Activated naive CD4-positive, alpha-beta T cell treated with anti-CD3 and anti-CD28 coated beads for 36 hours (primary cell): ENCODE measurements around the gene ALDH4A1. TPM values are rescaled to one million over a fixed set of nuclear protein-coding genes. Genes with fewer than 3 reads are reported as not detected.
"Not testable (repeated sequence)": the region's sequence is repeated elsewhere in the genome, so short reads cannot be mapped to it uniquely, and the experiment has no call there.

Source experiments
- CTCF ChIA-PET: fragments of 350-600 bp; sonication (Branson Sonifier 250); formaldehyde crosslinking; loops from one replicate; lab custom pipeline; 2021; ENCODE audit warnings: antibody characterized with exemption; lab: Charles Lee
- DNase-seq: peaks from one replicate; pipeline ENCODE4 v3.0.0-alpha.2; 2020
- H3K27ac Mint-ChIP-seq: one replicate; pipeline ENCODE4 v1.8.0; 2021; ENCODE audit warnings: mild to moderate bottlenecking, mixed read lengths
- H3K27me3 Mint-ChIP-seq: one replicate; pipeline ENCODE4 v1.8.0; 2021; ENCODE audit warnings: low read depth, mixed read lengths
- H3K36me3 Mint-ChIP-seq: one replicate; pipeline ENCODE4 v1.8.0; 2021; ENCODE audit warnings: low read depth, mixed read lengths
- H3K4me1 Mint-ChIP-seq: one replicate; pipeline ENCODE4 v1.8.0; 2021; ENCODE audit warnings: low read depth, mixed read lengths
- H3K4me3 Mint-ChIP-seq: one replicate; pipeline ENCODE4 v1.8.0; 2021; ENCODE audit warnings: mild to moderate bottlenecking, moderate library complexity, mixed read lengths
- H3K9me3 Mint-ChIP-seq: one replicate; pipeline ENCODE4 v1.8.0; 2021; ENCODE audit warnings: mixed read lengths
- intact Hi-C: fragments of 100-400 bp; cut with micrococcal nuclease; formaldehyde crosslinking; loops from one replicate; pipeline ENCODE4 v1.15.1; 2023
- total RNA-seq, 2 experiments: library from RNA; stranded (reverse); gene quantifications; one replicate each; pipeline ENCODE4 v1.2.3, GENCODE V29; 2021

The ALDH4A1 gene
- total RNA-seq, 2 experiments from 2014 or later = 11.6 to 12.5 TPM

DNA sequence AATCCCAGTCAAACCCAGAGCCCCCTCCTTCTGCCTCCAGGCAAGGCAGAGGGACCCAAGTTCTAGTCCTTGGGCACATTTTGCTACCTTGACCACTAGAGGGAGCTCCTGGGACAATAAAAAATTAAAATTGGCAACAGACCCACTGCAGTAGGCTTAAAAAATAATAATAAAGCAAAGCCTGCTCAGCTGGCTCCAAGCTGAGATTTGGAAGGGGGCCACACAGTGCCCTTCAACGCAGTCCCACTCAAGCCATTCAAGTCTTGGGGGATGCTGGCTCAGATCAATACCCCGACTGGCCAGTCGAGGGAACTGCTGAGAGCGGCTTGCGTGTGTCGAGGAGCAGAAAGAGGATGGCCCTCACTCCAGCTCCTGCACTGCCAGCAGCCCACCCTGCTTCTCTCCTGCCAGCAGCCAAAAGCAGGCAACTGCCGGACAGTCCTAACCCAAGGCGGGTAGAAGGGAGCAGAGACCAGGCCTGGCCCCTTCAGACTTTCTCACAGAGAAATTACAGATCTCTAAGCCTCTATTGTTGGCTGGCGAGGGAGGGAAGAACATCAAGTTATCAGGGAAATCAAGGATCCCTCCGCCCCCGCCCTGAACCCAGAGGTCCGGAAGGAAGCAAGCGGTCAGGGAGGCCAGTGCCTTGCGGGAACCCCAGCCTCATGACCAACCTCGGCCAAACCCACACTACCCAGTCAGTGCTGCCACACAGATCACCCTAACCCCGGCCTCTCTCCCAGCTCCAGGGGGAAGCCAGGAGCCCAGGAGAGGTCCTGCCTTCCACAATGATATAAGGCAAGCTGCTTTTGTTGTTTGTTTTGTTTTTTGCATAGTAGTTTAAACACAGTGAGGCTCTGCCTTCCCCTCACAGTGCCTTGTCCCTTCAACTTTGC lies 4.9 kb upstream of the ALDH4A1 start:
- intact Hi-C loops = loop anchor here (1.0 to 10.0 kb wide), 7 partner anchors 44 to 748 kb away; no protein-coding TSS in a partner anchor
- DNase-seq = peak; percentile 76
- Mint-ChIP-seq H3K27me3 (no peaks in the 10 kb centered on the region), H3K27ac (no peak overlapping the region), H3K36me3 (peaks cover 34% of the 10 kb centered on the region), H3K9me3 (peaks cover 13% of the 10 kb centered on the region), H3K4me1 (peaks cover 24% of the 10 kb centered on the region), H3K4me3 (no peak overlapping the region)
- CTCF ChIA-PET = interaction anchor here (0.6 to 3.9 kb wide), 33 partner anchors 9 to 496 kb away, joined by 3 to 28 read pairs (median 4); partner anchors contain the start of genes EMC1, IFFO2 and MRTO4

- CTCF ChIA-PET = interaction anchor here (0.6 to 1.7 kb wide), 10 partner anchors 9 to 185 kb away, joined by 3 to 16 read pairs (median 4); no protein-coding TSS in a partner anchor
- Mint-ChIP-seq H3K36me3 (peaks cover 6% of the 10 kb centered on the region), H3K4me3 (peak overlapping the region; percentile 91), H3K27ac (no peak overlapping the region), H3K9me3 (no peaks in the 10 kb centered on the region), H3K4me1 (peaks cover 30% of the 10 kb centered on the region), H3K27me3 (no peaks in the 10 kb centered on the region)
- DNase-seq = no peak
- intact Hi-C loops = loop anchor here (2.0 to 10.0 kb wide), 4 partner anchors 23 to 751 kb away; no protein-coding TSS in a partner anchor
These were observed 969 bp upstream of the ALDH4A1 start for GRCh38 chr1:18903291-18903756.

DNA sequence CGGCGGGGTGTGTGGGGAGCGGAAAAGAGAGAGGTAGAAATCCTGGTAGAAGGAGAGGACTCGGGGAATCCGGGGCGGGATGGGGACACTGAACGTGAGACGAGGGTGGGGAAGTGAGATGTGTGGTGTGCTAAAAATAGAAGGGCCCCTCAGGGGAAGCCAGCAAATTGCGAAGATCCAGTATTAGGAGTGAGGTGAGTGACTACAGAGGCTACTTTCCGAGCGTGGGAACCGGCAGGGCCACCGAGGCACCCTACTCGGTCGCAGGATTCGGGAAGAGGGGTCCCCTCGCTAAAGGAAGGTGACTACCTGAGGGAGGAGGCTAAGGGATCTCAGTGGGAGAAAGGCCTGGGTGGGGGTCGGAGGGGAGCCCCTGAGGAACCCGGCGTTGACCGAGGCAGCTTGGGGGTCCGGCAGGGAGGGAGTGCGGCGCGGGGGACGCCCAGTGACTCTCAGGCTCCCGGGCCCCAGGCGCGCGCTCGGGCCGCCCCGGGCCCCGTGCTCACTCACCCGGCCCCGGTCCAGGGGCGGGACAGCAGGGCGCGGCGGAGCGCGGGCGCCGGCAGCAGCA lies 318 bp downstream of the ALDH4A1 start:
- Mint-ChIP-seq H3K36me3 (no peaks in the 10 kb centered on the region), H3K27ac (peak overlapping the region; percentile 80), H3K9me3 (no peaks in the 10 kb centered on the region), H3K27me3 (no peaks in the 10 kb centered on the region), H3K4me1 (peaks cover 29% of the 10 kb centered on the region), H3K4me3 (peak overlapping the region; percentile 91)
- peak; percentile 33 for DNase-seq
- intact Hi-C loops = loop anchor here (2.0 to 10.0 kb wide), 4 partner anchors 25 to 753 kb away; no protein-coding TSS in a partner anchor
- CTCF ChIA-PET = interaction anchor here (0.9 to 1.7 kb wide), 6 partner anchors 9 to 186 kb away, joined by 3 to 16 read pairs (median 3); no protein-coding TSS in a partner anchor

DNA sequence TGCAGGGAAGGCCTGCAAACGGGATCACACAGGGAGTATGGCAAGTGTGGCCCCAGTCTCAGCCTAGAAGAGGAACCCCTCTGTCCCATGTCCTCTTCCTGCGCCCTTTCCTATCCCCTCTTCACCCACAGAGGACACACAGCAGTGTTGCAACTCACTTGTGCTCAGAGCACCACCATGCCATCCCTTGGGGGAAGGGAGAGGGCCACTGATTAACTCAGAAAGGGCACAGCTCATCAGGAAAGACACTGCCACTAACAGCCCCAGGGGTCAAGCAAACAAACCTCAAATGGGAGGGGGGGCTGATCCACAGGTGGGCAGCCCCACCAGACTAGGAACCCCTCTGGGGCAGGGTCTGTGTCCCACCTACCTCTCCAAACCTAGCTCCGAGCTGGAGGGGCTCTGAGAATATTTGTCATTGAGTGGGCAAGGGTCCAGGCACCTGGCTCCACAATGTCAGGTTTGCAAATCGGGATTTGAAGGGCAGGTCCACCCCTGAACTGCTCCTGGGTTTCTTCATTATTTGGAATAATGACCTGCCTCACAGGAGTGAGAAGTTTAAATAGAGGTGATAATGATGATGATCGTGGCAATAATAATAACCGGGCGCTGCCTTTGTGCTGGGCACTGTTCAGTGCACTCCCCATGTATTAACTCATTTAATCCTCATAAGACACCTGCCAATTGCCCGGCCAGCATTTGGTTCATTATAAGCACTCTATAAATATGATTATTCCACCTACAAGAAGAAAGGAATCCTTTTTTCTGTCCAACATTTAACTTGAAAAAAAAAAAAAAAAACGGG lies 1.0 kb downstream of the ALDH4A1 start:
- peak overlapping the region; percentile 80 for H3K27ac Mint-ChIP-seq
- H3K4me1 Mint-ChIP-seq = peaks cover 29% of the 10 kb centered on the region
- CTCF ChIA-PET = interaction anchor here (0.9 to 1.0 kb wide), 2 partner anchors 173 to 212 kb away, joined by 3 read pairs; no protein-coding TSS in a partner anchor
- DNase-seq = no peak
- H3K36me3 Mint-ChIP-seq = no peaks in the 10 kb centered on the region
- peak overlapping the region; percentile 91 for H3K4me3 Mint-ChIP-seq
- no peaks in the 10 kb centered on the region for H3K27me3 Mint-ChIP-seq
- H3K9me3 Mint-ChIP-seq = no peaks in the 10 kb centered on the region
- intact Hi-C loops = loop anchor here (10.0 kb wide), 1 partner anchor 753 kb away; no protein-coding TSS in a partner anchor

- Mint-ChIP-seq H3K4me1 (peaks cover 29% of the 10 kb centered on the region), H3K9me3 (no peaks in the 10 kb centered on the region), H3K27ac (peak overlapping the region; percentile 77), H3K27me3 (no peaks in the 10 kb centered on the region), H3K36me3 (no peaks in the 10 kb centered on the region), H3K4me3 (peak overlapping the region; percentile 36)
- CTCF ChIA-PET = interaction anchor here (1.0 to 1.6 kb wide), 3 partner anchors 8 to 213 kb away, joined by 3 to 5 read pairs (median 3); no protein-coding TSS in a partner anchor
- intact Hi-C loops = loop anchor here (10.0 kb wide), 1 partner anchor 754 kb away; no protein-coding TSS in a partner anchor
- peak; percentile 76 for DNase-seq
These were observed 2.0 kb downstream of the ALDH4A1 start for GRCh38 chr1:18900303-18900841.

DNA sequence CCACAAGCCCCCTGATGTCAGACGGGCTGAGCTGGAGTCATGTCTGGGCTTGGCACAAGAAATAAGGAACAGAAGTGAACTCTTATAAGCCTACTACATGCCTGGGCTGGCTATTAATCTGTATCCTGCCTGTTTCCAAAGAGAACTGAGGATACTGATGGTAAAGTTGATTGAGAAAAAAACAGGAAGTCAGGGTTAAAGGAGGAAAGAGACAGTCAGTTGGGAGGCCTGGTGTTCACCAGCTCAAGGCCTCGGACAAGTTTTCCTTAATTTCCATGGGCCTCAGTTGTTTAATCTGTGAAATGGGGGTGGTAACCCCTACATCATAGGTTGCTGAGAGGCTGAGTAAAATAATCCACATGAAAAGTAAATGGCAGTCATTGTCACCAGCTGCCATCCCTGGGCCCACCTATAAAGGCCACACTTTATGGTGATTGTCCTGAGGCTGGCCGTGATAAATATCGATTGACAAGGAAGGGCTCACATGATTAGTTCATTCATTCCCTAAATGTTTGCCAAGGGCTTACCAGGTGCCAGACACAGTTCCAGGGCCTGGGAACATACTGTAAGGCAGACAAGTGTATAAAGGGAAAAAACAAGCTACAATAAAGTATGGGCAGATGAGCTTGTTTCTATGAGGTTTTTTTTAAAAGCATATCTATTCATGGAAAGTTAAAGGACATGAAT lies 2.8 kb downstream of the ALDH4A1 start:
- Mint-ChIP-seq H3K9me3 (no peaks in the 10 kb centered on the region), H3K27me3 (no peaks in the 10 kb centered on the region), H3K27ac (no peak overlapping the region), H3K4me1 (peaks cover 29% of the 10 kb centered on the region), H3K36me3 (no peaks in the 10 kb centered on the region), H3K4me3 (no peak overlapping the region)
- DNase-seq = no peak
- intact Hi-C loops = loop anchor here (10.0 kb wide), 1 partner anchor 755 kb away; no protein-coding TSS in a partner anchor
- CTCF ChIA-PET = interaction anchor here (0.7 to 1.6 kb wide), 4 partner anchors 9 to 16 kb away, joined by 3 to 5 read pairs (median 4); no protein-coding TSS in a partner anchor

DNA sequence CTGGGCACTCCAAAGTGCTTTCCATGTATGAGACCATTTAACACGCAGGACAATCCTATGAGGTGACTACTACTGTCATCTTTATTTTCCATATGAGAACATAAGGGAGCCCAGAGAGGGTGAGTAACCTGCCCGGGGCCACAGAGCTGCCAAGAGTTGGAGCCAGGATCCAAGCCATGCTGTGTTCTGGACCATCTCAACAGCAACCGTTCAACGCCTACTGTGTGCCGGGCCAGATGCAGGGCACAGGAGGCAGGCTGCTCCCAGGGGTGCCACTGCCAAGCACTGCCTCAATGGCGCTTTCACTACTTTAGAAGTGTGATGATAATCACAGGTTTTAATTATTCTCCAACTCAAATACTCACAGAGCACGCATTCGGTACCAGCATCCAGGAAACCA lies 3.8 kb downstream of the ALDH4A1 start:
- Mint-ChIP-seq H3K27me3 (no peaks in the 10 kb centered on the region), H3K4me1 (peaks cover 27% of the 10 kb centered on the region), H3K36me3 (no peaks in the 10 kb centered on the region), H3K4me3 (no peak overlapping the region), H3K27ac (no peak overlapping the region), H3K9me3 (no peaks in the 10 kb centered on the region)
- CTCF ChIA-PET = interaction anchor here (0.6 to 1.0 kb wide), 2 partner anchors 15 to 368 kb away, joined by 3 to 4 read pairs; no protein-coding TSS in a partner anchor
- no peak for DNase-seq
- intact Hi-C loops = no loop called here

- H3K4me3 Mint-ChIP-seq = no peak overlapping the region
- H3K27me3 Mint-ChIP-seq = no peaks in the 10 kb centered on the region
- no peaks in the 10 kb centered on the region for H3K9me3 Mint-ChIP-seq
- no peak for DNase-seq
- H3K27ac Mint-ChIP-seq = no peak overlapping the region
- H3K4me1 Mint-ChIP-seq = peaks cover 7% of the 10 kb centered on the region
- CTCF ChIA-PET = no interaction called here
- intact Hi-C loops = no loop called here
- H3K36me3 Mint-ChIP-seq = no peaks in the 10 kb centered on the region
These were observed 7.0 kb downstream of the ALDH4A1 start for GRCh38 chr1:18895317-18895716.

DNA sequence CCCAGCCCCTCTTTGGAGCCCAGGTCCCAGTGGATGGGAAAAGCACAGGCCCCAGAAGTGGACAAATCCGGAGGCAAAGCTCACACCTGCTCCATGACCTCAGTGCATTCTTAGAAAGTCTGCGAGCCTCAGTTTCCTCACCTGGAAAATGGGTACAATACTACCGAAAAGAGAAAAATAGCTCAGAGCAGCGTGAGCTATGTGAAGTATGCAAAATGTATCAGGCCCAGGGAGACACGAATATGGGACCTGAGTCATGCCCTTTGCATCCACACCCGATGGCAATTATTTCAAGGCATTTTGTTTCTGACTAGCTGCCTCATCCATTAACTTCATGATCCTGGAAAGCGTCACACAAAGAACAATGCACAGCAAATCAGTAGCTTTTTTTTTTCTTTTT lies 9.2 kb downstream of the ALDH4A1 start:
- H3K27me3 Mint-ChIP-seq = no peaks in the 10 kb centered on the region
- no peak for DNase-seq
- no peaks in the 10 kb centered on the region for H3K36me3 Mint-ChIP-seq
- H3K4me3 Mint-ChIP-seq = no peak overlapping the region
- H3K9me3 Mint-ChIP-seq = no peaks in the 10 kb centered on the region
- CTCF ChIA-PET = interaction anchor here (0.6 to 4.3 kb wide), 5 partner anchors 9 to 70 kb away, joined by 3 to 23 read pairs (median 6); partner anchors contain the start of gene ALDH4A1
- no peak overlapping the region for H3K27ac Mint-ChIP-seq
- no peaks in the 10 kb centered on the region for H3K4me1 Mint-ChIP-seq
- intact Hi-C loops = no loop called here

GRCh38 chr1:18891858-18892257 lies 10.5 kb downstream of the ALDH4A1 start:
- H3K9me3 Mint-ChIP-seq, H3K4me3 Mint-ChIP-seq, intact Hi-C loops, H3K27ac Mint-ChIP-seq, H3K36me3 Mint-ChIP-seq, H3K27me3 Mint-ChIP-seq, H3K4me1 Mint-ChIP-seq, DNase-seq: not testable (repeated sequence)
- CTCF ChIA-PET = interaction anchor here (1.3 to 4.3 kb wide), 2 partner anchors 15 to 21 kb away, joined by 3 to 23 read pairs; no protein-coding TSS in a partner anchor
